ENCODE data around the gene EHD4.
A peak's percentile ranks its signal among the peaks of the same experiment; 100 is the strongest.

EHD4 gene

GRCh38 chr15:41882689-41883483 lies 89.5 kb downstream of the EHD4 start:
- no peak for DNase-seq (ENCODE audit: low read depth in 2 of 3, low spot score in 1 of 3)

GRCh38 chr15:41881920-41882688 lies 90.3 kb downstream of the EHD4 start:
- DNase-seq (ENCODE audit: low read depth in 2 of 3, low spot score in 1 of 3): no peak

- DNase-seq (ENCODE audit: low read depth in 2 of 3, low spot score in 1 of 3): no peak
These were observed 90.8 kb downstream of the EHD4 start for GRCh38 chr15:41881550-41881919.

GRCh38 chr15:41881086-41881485 lies 91.3 kb downstream of the EHD4 start:
- no peak for DNase-seq (ENCODE audit: low read depth in 2 of 3, low spot score in 1 of 3)

GRCh38 chr15:41880156-41880877 lies 92.0 kb downstream of the EHD4 start:
- DNase-seq (ENCODE audit: low read depth in 2 of 3, low spot score in 1 of 3): no peak

GRCh38 chr15:41879321-41879845 lies 93.0 kb downstream of the EHD4 start:
- DNase-seq (ENCODE audit: low read depth in 2 of 3, low spot score in 1 of 3): no peak

GRCh38 chr15:41878355-41878699 lies 94.0 kb downstream of the EHD4 start:
- no peak for DNase-seq (ENCODE audit: low read depth in 2 of 3, low spot score in 1 of 3)

GRCh38 chr15:41877631-41878354 lies 94.6 kb downstream of the EHD4 start:
- no peak for DNase-seq (ENCODE audit: low read depth in 2 of 3, low spot score in 1 of 3)

GRCh38 chr15:41876689-41877088 lies 95.7 kb downstream of the EHD4 start:
- no peak for DNase-seq (ENCODE audit: low read depth in 2 of 3, low spot score in 1 of 3)

GRCh38 chr15:41876007-41876406 lies 96.3 kb downstream of the EHD4 start:
- DNase-seq (ENCODE audit: low read depth in 2 of 3, low spot score in 1 of 3): no peak

- no peak for DNase-seq (ENCODE audit: low read depth in 2 of 3, low spot score in 1 of 3)
These were observed 97.6 kb downstream of the EHD4 start for GRCh38 chr15:41874736-41875135.

- no peak for DNase-seq (ENCODE audit: low read depth in 2 of 3, low spot score in 1 of 3)
These were observed 98.6 kb downstream of the EHD4 start for GRCh38 chr15:41873711-41874110.

GRCh38 chr15:41872166-41872747 lies 100.1 kb downstream of the EHD4 start:
- no peak for DNase-seq (ENCODE audit: low read depth in 2 of 3, low spot score in 1 of 3)

GRCh38 chr15:41871175-41871905 lies 101.0 kb downstream of the EHD4 start:
- no peak for DNase-seq (ENCODE audit: low read depth in 2 of 3, low spot score in 1 of 3)

- peak; percentile 39 to 62 (median 55) for DNase-seq (ENCODE audit: low read depth in 2 of 3, low spot score in 1 of 3)
These were observed 101.7 kb downstream of the EHD4 start for GRCh38 chr15:41870689-41871081.

- DNase-seq (ENCODE audit: low read depth in 2 of 3, low spot score in 1 of 3): no peak
These were observed 102.3 kb downstream of the EHD4 start for GRCh38 chr15:41869770-41870688.

GRCh38 chr15:41868321-41868720 lies 104.0 kb downstream of the EHD4 start:
- no peak for DNase-seq (ENCODE audit: low read depth in 2 of 3, low spot score in 1 of 3)

GRCh38 chr15:41866872-41867579 lies 105.3 kb downstream of the EHD4 start:
- DNase-seq (ENCODE audit: low read depth in 2 of 3, low spot score in 1 of 3): no peak

All from stimulated activated CD4-positive, alpha-beta T cell treated with anti-CD3 and anti-CD28 coated beads, Interleukin-12 subunit alpha, Interleukin-12 subunit beta, amount 100 ng/mL, for 48 hours (primary cell).